ENCODE measurements around the gene BLOC1S6. TPM values are rescaled to one million over a fixed set of nuclear protein-coding genes. Genes with fewer than 3 reads are reported as not detected.

BLOC1S6 gene
- total and polyA plus RNA-seq, 2 of the 13 experiments (the other 11 are each of a cell fraction or from before 2014, with no cell fraction given): 11.8 to 44.3 TPM

DNA sequence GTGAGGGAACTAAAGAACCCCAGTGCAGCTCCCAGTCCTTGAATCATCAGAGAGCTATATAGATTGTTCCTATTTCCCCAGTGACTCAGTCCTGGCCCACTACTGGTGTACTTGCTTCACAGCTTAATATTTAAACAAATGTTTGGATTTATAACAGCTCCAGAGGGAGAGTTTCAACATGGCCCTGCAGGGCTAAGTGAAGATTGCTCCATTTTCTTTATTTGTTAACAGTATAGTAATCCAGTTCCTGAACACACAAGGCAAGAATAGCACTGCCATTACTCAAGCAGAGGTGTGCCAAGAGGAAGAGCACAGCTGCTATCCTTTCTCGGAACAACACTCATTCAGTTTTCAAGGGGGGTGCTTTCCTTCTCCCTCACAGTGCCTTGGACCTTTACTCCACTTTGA is 54.2 kb downstream of the BLOC1S6 start (continued):
- TF ChIP-seq, protein P1, sequence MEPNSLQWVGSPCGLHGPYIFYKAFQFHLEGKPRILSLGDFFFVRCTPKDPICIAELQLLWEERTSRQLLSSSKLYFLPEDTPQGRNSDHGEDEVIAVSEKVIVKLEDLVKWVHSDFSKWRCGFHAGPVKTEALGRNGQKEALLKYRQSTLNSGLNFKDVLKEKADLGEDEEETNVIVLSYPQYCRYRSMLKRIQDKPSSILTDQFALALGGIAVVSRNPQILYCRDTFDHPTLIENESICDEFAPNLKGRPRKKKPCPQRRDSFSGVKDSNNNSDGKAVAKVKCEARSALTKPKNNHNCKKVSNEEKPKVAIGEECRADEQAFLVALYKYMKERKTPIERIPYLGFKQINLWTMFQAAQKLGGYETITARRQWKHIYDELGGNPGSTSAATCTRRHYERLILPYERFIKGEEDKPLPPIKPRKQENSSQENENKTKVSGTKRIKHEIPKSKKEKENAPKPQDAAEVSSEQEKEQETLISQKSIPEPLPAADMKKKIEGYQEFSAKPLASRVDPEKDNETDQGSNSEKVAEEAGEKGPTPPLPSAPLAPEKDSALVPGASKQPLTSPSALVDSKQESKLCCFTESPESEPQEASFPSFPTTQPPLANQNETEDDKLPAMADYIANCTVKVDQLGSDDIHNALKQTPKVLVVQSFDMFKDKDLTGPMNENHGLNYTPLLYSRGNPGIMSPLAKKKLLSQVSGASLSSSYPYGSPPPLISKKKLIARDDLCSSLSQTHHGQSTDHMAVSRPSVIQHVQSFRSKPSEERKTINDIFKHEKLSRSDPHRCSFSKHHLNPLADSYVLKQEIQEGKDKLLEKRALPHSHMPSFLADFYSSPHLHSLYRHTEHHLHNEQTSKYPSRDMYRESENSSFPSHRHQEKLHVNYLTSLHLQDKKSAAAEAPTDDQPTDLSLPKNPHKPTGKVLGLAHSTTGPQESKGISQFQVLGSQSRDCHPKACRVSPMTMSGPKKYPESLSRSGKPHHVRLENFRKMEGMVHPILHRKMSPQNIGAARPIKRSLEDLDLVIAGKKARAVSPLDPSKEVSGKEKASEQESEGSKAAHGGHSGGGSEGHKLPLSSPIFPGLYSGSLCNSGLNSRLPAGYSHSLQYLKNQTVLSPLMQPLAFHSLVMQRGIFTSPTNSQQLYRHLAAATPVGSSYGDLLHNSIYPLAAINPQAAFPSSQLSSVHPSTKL (CRISPR knock-in tag; IDR thresholded peaks at IDR 0.05): peak; percentile 86
- TF ChIP-seq, protein P2, sequence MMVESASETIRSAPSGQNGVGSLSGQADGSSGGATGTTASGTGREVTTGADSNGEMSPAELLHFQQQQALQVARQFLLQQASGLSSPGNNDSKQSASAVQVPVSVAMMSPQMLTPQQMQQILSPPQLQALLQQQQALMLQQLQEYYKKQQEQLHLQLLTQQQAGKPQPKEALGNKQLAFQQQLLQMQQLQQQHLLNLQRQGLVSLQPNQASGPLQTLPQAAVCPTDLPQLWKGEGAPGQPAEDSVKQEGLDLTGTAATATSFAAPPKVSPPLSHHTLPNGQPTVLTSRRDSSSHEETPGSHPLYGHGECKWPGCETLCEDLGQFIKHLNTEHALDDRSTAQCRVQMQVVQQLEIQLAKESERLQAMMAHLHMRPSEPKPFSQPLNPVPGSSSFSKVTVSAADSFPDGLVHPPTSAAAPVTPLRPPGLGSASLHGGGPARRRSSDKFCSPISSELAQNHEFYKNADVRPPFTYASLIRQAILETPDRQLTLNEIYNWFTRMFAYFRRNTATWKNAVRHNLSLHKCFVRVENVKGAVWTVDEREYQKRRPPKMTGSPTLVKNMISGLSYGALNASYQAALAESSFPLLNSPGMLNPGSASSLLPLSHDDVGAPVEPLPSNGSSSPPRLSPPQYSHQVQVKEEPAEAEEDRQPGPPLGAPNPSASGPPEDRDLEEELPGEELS (CRISPR knock-in tag; IDR thresholded peaks at IDR 0.05): peak; percentile 69
- TF ChIP-seq NAIF1 (CRISPR knock-in tag; IDR thresholded peaks at IDR 0.05; ENCODE audit: borderline replicate concordance): no peak
- TF ChIP-seq LCORL (IDR thresholded peaks at IDR 0.05): no peak
- no peak for TF ChIP-seq LCORL (CRISPR knock-in tag; IDR thresholded peaks at IDR 0.05)
- TF ChIP-seq ZNF570 (CRISPR knock-in tag; IDR thresholded peaks at IDR 0.05; ENCODE audit: borderline replicate concordance): no peak
- no peak for TF ChIP-seq MTA3 (CRISPR knock-in tag; IDR thresholded peaks at IDR 0.05)
- TF ChIP-seq TGIF2 (CRISPR knock-in tag; IDR thresholded peaks at IDR 0.05): no peak
- peak; percentile 78 for TF ChIP-seq BCL6 (CRISPR knock-in tag; IDR thresholded peaks at IDR 0.05)
- peak; percentile 63; the same call in 1 of the 2 replicates for TF ChIP-seq TBX2 (CRISPR knock-in tag; IDR thresholded peaks at IDR 0.05; ENCODE audit: borderline replicate concordance)
- no peak for TF ChIP-seq GATA4 (IDR thresholded peaks at IDR 0.05; ENCODE audit: borderline replicate concordance, low read depth)
- TF ChIP-seq ZNF672 (CRISPR knock-in tag; IDR thresholded peaks at IDR 0.05): no peak
- no peak for TF ChIP-seq KDM5B (CRISPR knock-in tag; IDR thresholded peaks at IDR 0.05; ENCODE audit: borderline replicate concordance)
- no peak for TF ChIP-seq XRCC5 (optimal IDR thresholded peaks at IDR 0.05; ENCODE audit: low read length)
- TF ChIP-seq ZNF652 (CRISPR knock-in tag; IDR thresholded peaks at IDR 0.05; ENCODE audit: borderline replicate concordance, low read depth): no peak
- no peak for TF ChIP-seq ZNF564 (CRISPR knock-in tag; IDR thresholded peaks at IDR 0.05)
- 0 out of 2 replicates have a peak, but pooled peaks have one; percentile 20 for TF ChIP-seq HNF4G (IDR thresholded peaks at IDR 0.05; ENCODE audit: borderline replicate concordance, low read depth, low read length)
- no peak for TF ChIP-seq HNF4G (CRISPR knock-in tag; IDR thresholded peaks at IDR 0.05; ENCODE audit: borderline replicate concordance, low read depth)
- TF ChIP-seq ZNF24 (IDR thresholded peaks at IDR 0.05): no peak
- no peak for TF ChIP-seq SNAI1 (CRISPR knock-in tag; IDR thresholded peaks at IDR 0.05; ENCODE audit: borderline replicate concordance)
- TF ChIP-seq, protein P3, sequence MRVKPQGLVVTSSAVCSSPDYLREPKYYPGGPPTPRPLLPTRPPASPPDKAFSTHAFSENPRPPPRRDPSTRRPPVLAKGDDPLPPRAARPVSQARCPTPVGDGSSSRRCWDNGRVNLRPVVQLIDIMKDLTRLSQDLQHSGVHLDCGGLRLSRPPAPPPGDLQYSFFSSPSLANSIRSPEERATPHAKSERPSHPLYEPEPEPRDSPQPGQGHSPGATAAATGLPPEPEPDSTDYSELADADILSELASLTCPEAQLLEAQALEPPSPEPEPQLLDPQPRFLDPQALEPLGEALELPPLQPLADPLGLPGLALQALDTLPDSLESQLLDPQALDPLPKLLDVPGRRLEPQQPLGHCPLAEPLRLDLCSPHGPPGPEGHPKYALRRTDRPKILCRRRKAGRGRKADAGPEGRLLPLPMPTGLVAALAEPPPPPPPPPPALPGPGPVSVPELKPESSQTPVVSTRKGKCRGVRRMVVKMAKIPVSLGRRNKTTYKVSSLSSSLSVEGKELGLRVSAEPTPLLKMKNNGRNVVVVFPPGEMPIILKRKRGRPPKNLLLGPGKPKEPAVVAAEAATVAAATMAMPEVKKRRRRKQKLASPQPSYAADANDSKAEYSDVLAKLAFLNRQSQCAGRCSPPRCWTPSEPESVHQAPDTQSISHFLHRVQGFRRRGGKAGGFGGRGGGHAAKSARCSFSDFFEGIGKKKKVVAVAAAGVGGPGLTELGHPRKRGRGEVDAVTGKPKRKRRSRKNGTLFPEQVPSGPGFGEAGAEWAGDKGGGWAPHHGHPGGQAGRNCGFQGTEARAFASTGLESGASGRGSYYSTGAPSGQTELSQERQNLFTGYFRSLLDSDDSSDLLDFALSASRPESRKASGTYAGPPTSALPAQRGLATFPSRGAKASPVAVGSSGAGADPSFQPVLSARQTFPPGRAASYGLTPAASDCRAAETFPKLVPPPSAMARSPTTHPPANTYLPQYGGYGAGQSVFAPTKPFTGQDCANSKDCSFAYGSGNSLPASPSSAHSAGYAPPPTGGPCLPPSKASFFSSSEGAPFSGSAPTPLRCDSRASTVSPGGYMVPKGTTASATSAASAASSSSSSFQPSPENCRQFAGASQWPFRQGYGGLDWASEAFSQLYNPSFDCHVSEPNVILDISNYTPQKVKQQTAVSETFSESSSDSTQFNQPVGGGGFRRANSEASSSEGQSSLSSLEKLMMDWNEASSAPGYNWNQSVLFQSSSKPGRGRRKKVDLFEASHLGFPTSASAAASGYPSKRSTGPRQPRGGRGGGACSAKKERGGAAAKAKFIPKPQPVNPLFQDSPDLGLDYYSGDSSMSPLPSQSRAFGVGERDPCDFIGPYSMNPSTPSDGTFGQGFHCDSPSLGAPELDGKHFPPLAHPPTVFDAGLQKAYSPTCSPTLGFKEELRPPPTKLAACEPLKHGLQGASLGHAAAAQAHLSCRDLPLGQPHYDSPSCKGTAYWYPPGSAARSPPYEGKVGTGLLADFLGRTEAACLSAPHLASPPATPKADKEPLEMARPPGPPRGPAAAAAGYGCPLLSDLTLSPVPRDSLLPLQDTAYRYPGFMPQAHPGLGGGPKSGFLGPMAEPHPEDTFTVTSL (CRISPR knock-in tag; IDR thresholded peaks at IDR 0.05; ENCODE audit: borderline replicate concordance): peak; percentile 85; the same call in 1 of the 2 replicates

Data from HepG2 (cell line).